Fibroblast of lung (primary cell): ENCODE results near the gene CEP70. TPM values are rescaled to one million over a fixed set of nuclear protein-coding genes. Genes with fewer than 3 reads are reported as not detected.

Source experiments
- DNase-seq, 2 donors: peaks; one replicate each; pipeline versions ENCODE4 v3.0.0 to v3.0.0-alpha.2; 2010; ENCODE audit warnings: low read depth in 2 of 2
- H2AFZ ChIP-seq: 2 replicates; pipeline ENCODE4 v1.5.1; 2012; ENCODE audit warnings: low read length, control low read depth, inconsistent platforms
- H3K27ac ChIP-seq: 2 replicates; pipeline ENCODE4 v1.5.1; 2011; ENCODE audit warnings: low read length, control low read depth; ENCODE audit not compliant: insufficient read depth
- H3K27me3 ChIP-seq: 2 replicates; pipeline ENCODE4 v1.5.1; 2011; ENCODE audit warnings: mild to moderate bottlenecking, low read length; ENCODE audit not compliant: control insufficient read depth, insufficient read depth
- H3K36me3 ChIP-seq: 2 replicates; pipeline ENCODE4 v1.5.1; 2011; ENCODE audit warnings: low read length; ENCODE audit not compliant: control insufficient read depth, insufficient read depth
- H3K4me1 ChIP-seq: 2 replicates; pipeline ENCODE4 v1.5.1; 2011; ENCODE audit warnings: low read length; ENCODE audit not compliant: control insufficient read depth, insufficient read depth; ENCODE audit errors: extremely low read depth
- H3K4me2 ChIP-seq: 2 replicates; pipeline ENCODE4 v1.5.1; 2011; ENCODE audit warnings: low read length, control low read depth; ENCODE audit not compliant: insufficient read depth; ENCODE audit errors: extremely low read depth
- H3K4me3 ChIP-seq, 4 experiments: fragments of 200-600 bp in 1 of 4; sonication (generic) in 1 of 4; replicated peaks in 1 of 4; 2 replicates each; pipeline ENCODE4 v1.5.1; 2011 to 2016; ENCODE audit warnings: low read length in 4 of 4, low read depth in 3 of 4, mild to moderate bottlenecking in 3 of 4, control low read depth in 2 of 4, inconsistent platforms in 1 of 4, mixed read lengths in 1 of 4; ENCODE audit not compliant: insufficient read depth in 1 of 4; ENCODE audit errors: control extremely low read depth in 1 of 4
- H3K79me2 ChIP-seq: 2 replicates; pipeline ENCODE4 v1.5.1; 2012; ENCODE audit warnings: mild to moderate bottlenecking, low read length, inconsistent platforms; ENCODE audit not compliant: control insufficient read depth, insufficient read depth
- H3K9ac ChIP-seq: 2 replicates; pipeline ENCODE4 v1.5.1; 2011; ENCODE audit warnings: mild to moderate bottlenecking, low read length, control low read depth; ENCODE audit not compliant: insufficient read depth
- H3K9me3 ChIP-seq: 2 replicates; pipeline ENCODE4 v1.5.1; 2012; ENCODE audit warnings: low read depth, low read length; ENCODE audit not compliant: control insufficient read depth, insufficient read depth
- H4K20me1 ChIP-seq: 2 replicates; pipeline ENCODE4 v1.5.1; 2011; ENCODE audit warnings: low read length; ENCODE audit not compliant: control insufficient read depth, insufficient read depth; ENCODE audit errors: extremely low read depth
- EZH2 ChIP-seq: IDR thresholded peaks from 2 replicates; pipeline ENCODE4 v1.5.1; 2012; ENCODE audit warnings: low read length, control low read depth, mild to moderate bottlenecking; ENCODE audit errors: missing control alignments
- polyA minus RNA-seq: library from RNA; depleted of rRNA, polyadenylated mRNA; stranded (reverse); fragments of >200 nt; gene quantifications from 2 replicates; pipeline ENCODE4 v1.2.3, GENCODE V29; 2011; ENCODE audit warnings: low replicate concordance
- polyA plus RNA-seq, 2 donors: library from polyadenylated mRNA; depleted of rRNA in 1 of 2; stranded (reverse) in 1 of 2; unstranded in 1 of 2; fragments of >200 nt; gene quantifications; 2 replicates each; pipeline ENCODE4 v1.2.1, GENCODE V29; 2011 to 2012; ENCODE audit warnings: missing spikeins in 1 of 2
- total RNA-seq: library from RNA; depleted of rRNA; stranded (reverse); fragments of >200 nt; gene quantifications from 2 replicates; pipeline ENCODE4 v1.2.1, GENCODE V29; 2014
- TF ChIP-seq, protein P1 (sequence below), 2 donors: IDR thresholded peaks in 1 of 2; conservative IDR thresholded peaks in 1 of 2; 1 replicate in 1 of 2; 2 replicates in 1 of 2; pipeline ENCODE4 v1.5.1; 2011 to 2012; ENCODE audit warnings: low read length in 2 of 2, control low read depth in 1 of 2, inconsistent platforms in 1 of 2, low read depth in 1 of 2, mild to moderate bottlenecking in 1 of 2

CEP70 gene, protein sequence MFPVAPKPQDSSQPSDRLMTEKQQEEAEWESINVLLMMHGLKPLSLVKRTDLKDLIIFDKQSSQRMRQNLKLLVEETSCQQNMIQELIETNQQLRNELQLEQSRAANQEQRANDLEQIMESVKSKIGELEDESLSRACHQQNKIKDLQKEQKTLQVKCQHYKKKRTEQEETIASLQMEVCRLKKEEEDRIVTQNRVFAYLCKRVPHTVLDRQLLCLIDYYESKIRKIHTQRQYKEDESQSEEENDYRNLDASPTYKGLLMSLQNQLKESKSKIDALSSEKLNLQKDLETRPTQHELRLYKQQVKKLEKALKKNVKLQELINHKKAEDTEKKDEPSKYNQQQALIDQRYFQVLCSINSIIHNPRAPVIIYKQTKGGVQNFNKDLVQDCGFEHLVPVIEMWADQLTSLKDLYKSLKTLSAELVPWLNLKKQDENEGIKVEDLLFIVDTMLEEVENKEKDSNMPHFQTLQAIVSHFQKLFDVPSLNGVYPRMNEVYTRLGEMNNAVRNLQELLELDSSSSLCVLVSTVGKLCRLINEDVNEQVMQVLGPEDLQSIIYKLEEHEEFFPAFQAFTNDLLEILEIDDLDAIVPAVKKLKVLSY
- total RNA-seq (32.4 and 47.9 TPM in 2 replicates), polyA plus RNA-seq (11.0 and 12.3 TPM in 2 replicates), polyA minus RNA-seq (2.0 TPM in 1 of 2 replicates, not detected in the other)
- polyA plus RNA-seq (2012): 12.4 and 12.6 TPM in 2 replicates

DNA sequence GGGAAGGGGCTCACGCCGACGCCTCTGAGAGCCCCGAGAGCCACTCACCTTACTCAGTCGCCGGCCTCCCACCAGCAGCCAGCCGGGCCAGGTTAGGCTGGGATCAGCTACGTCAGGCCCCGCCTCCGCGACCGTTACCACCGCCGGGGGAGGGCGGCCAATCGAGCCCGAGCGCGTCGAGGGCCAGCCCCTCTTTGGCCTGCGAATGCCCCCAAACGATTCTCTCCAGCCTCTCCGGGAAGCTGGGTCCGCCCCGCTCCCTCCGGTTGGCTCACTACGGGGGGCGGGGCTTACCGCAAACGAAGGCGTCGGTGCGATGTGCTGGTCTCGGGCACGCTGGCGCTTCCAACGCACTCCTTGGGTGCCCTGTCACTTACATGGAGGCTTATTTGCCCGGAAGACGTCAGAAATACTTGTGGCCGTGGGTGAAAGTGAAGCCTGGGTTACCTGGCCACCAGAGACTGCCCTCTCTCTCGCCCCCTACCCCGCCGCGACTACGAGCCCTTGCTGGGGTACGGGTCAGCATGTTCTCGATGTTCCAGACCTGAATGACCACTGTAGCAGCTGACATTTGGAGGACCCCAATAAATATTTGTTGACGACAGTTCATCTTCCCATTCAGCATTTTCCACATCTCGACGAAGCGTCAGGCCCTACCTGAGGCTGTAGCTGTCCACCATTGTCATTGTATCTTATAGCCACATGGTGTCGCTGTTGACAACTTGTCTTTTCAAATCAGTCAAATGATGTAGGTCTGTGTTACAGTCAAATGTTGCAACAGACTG is at the start of gene CEP70:
CEP70 (minus strand) TSS at position 111 of the 785 bp plus-strand sequence. CDS start 21,333 bp downstream, outside the sequence.
- H4K20me1 ChIP-seq: no peaks in the 10 kb centered on the region
- TF ChIP-seq EZH2: no peak
- TF ChIP-seq, protein P1, sequence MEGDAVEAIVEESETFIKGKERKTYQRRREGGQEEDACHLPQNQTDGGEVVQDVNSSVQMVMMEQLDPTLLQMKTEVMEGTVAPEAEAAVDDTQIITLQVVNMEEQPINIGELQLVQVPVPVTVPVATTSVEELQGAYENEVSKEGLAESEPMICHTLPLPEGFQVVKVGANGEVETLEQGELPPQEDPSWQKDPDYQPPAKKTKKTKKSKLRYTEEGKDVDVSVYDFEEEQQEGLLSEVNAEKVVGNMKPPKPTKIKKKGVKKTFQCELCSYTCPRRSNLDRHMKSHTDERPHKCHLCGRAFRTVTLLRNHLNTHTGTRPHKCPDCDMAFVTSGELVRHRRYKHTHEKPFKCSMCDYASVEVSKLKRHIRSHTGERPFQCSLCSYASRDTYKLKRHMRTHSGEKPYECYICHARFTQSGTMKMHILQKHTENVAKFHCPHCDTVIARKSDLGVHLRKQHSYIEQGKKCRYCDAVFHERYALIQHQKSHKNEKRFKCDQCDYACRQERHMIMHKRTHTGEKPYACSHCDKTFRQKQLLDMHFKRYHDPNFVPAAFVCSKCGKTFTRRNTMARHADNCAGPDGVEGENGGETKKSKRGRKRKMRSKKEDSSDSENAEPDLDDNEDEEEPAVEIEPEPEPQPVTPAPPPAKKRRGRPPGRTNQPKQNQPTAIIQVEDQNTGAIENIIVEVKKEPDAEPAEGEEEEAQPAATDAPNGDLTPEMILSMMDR (conservative IDR thresholded peaks at IDR 0.05 in 1 of 2, IDR thresholded peaks at IDR 0.05 in 1 of 2; ENCODE audit: low read depth in 1 of 2, low read length in 2 of 2): peak; percentile 82 to 83

DNA sequence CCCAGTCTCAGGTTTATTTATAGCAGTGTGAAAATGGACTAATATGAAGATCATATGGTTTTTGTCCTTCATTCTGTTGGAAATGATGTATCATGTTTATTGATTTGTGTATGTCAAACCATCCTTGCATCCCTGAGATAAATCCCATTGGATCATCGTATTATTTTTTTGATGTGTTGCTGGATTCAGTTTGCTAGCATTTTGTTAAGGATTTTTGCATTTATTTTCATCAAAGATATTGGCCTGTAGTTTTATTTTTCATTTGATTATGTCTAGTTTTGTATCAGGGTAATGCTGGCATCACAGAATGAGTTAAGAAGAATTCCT is 48.8 kb upstream of the CEP70 start:
- no peaks in the 10 kb centered on the region for H3K9me3 ChIP-seq
- H3K9ac ChIP-seq: no peak overlapping the region
- no peak overlapping the region for H3K4me3 ChIP-seq
- H2AFZ ChIP-seq: no peak overlapping the region
- H3K27ac ChIP-seq: no peak overlapping the region
- no peaks in the 10 kb centered on the region for H3K4me1 ChIP-seq
- H3K36me3 ChIP-seq: no peaks in the 10 kb centered on the region
- no peaks in the 10 kb centered on the region for H3K79me2 ChIP-seq
- no peaks in the 10 kb centered on the region for H3K27me3 ChIP-seq
- DNase-seq: no peak
- no peak overlapping the region for H3K4me2 ChIP-seq
- H4K20me1 ChIP-seq: no peaks in the 10 kb centered on the region
- TF ChIP-seq, protein P1 (conservative IDR thresholded peaks at IDR 0.05 in 1 of 2, IDR thresholded peaks at IDR 0.05 in 1 of 2; ENCODE audit: low read depth in 1 of 2, low read length in 2 of 2): no peak
- TF ChIP-seq EZH2: no peak

More for the DNA sequence above, at the start of gene CEP70:
- Histone ChIP-seq H2AFZ (peak within 1 kb of the TSS; percentile 95), H3K79me2 (no peaks in the 10 kb centered on the region), H3K36me3 (no peaks in the 10 kb centered on the region), H3K4me3 (peak within 1 kb of the TSS; percentile 57 to 97 (median 90)), H3K27me3 (no peaks in the 10 kb centered on the region), H3K4me1 (peaks cover 4% of the 10 kb centered on the region), H3K9me3 (no peaks in the 10 kb centered on the region), H3K4me2 (peak within 1 kb of the TSS; percentile 59), H3K27ac (peak within 1 kb of the TSS; percentile 63), H3K9ac (peak within 1 kb of the TSS; percentile 74)
- DNase-seq: peak; percentile 94 to 97
